GM12878 (cell line): Measurements from ENCODE around the gene AFF2. TPM values are rescaled to one million over a fixed set of nuclear protein-coding genes. Genes with fewer than 3 reads are reported as not detected.

Source experiments
- ATAC-seq: fragments of 200-7000 bp; cut with Tn5 transposase; 3 replicates; pipeline ENCODE4 v1.9.1; 2020; ENCODE audit warnings: mild to moderate bottlenecking, moderate library complexity
- BruUV-seq: library from RNA; stranded (reverse); fragments of 400-500 nt; replicated peaks from 2 replicates; lab custom pipeline; 2021; lab: Mats Ljungman, UMichigan
- CTCF ChIA-PET: fragments of 300-600 bp; sonication (Branson Sonifier 250); formaldehyde crosslinking; extraction: SDS; loops from one replicate; lab custom pipeline; 2021; ENCODE audit warnings: inconsistent platforms; lab: Yijun Ruan, JAX
- POLR2A ChIA-PET: fragments of 350-600 bp; formaldehyde crosslinking; extraction: SDS; loops from one replicate; lab custom pipeline; 2021; ENCODE audit warnings: inconsistent platforms; lab: Charles Lee
- RAD21 ChIA-PET: fragments of 300-600 bp; sonication (Branson Sonifier 250); formaldehyde crosslinking; loops from one replicate; lab custom pipeline; 2023; ENCODE audit warnings: antibody characterized with exemption; ENCODE audit not compliant: unreplicated experiment; lab: Charles Lee
- SMC1A ChIA-PET: fragments of 300-600 bp; sonication (Branson Sonifier 250); formaldehyde crosslinking; loops from one replicate; lab custom pipeline; 2023; ENCODE audit not compliant: unreplicated experiment, uncharacterized antibody; lab: Charles Lee
- DNase-seq: peaks from one replicate; pipeline ENCODE4 v3.0.0-alpha.2; 2011; ENCODE audit warnings: low read depth, low spot score
- FAIRE-seq: peaks from 3 replicates; lab custom pipeline; 2011; peaks lifted over from hg19 to GRCh38; lab: Jason Lieb, UNC
- H2AFZ ChIP-seq: 2 replicates; pipeline ENCODE4 v1.6.0; 2011; ENCODE audit warnings: low read depth, low read length, control low read depth; ENCODE audit not compliant: control insufficient read depth
- H3K27ac ChIP-seq: 2 replicates; pipeline ENCODE4 v1.5.1; 2011; ENCODE audit warnings: control low read depth; ENCODE audit not compliant: control insufficient read depth, insufficient read depth
- H3K27me3 ChIP-seq, 2 experiments: replicated peaks in 1 of 2; 2 replicates each; pipeline versions ENCODE4 v1.6.0 to v1.6.1; 2011; ENCODE audit warnings: low read length in 1 of 2; ENCODE audit not compliant: control insufficient read depth in 2 of 2, insufficient read depth in 2 of 2
- H3K36me3 ChIP-seq, 2 experiments: 2 replicates each; pipeline ENCODE4 v1.5.1; 2011; ENCODE audit warnings: low read length in 1 of 2; ENCODE audit not compliant: control insufficient read depth in 2 of 2, insufficient read depth in 2 of 2
- H3K4me1 ChIP-seq: 2 replicates; pipeline ENCODE4 v1.6.1; 2011; ENCODE audit warnings: mild to moderate bottlenecking, low read length, moderate library complexity, mixed read lengths; ENCODE audit not compliant: control insufficient read depth, insufficient read depth
- H3K4me2 ChIP-seq: 2 replicates; pipeline ENCODE4 v1.6.0; 2011; ENCODE audit warnings: control low read depth; ENCODE audit not compliant: control insufficient read depth, insufficient read depth
- H3K4me3 ChIP-seq: fragments of 200-600 bp; sonication (generic); 2 replicates; pipeline ENCODE4 v1.5.1; 2016
- H3K79me2 ChIP-seq: 2 replicates; pipeline ENCODE4 v1.6.0; 2011; ENCODE audit warnings: low read length; ENCODE audit not compliant: control insufficient read depth, insufficient read depth
- H3K9ac ChIP-seq: 2 replicates; pipeline ENCODE4 v1.8.0; 2011; ENCODE audit warnings: low read length, control low read depth, mixed read lengths; ENCODE audit not compliant: control insufficient read depth, insufficient read depth
- H3K9me3 ChIP-seq: replicated peaks from 3 replicates; pipeline ENCODE4 v1.5.1; 2011; ENCODE audit warnings: mild to moderate bottlenecking, low read length; ENCODE audit not compliant: control insufficient read depth, insufficient read depth
- H4K20me1 ChIP-seq: 2 replicates; pipeline ENCODE4 v1.6.0; 2011; ENCODE audit not compliant: control insufficient read depth, insufficient read depth
- ASH2L ChIP-seq: fragments of 300-600, 200-600 bp; sonication (generic); IDR thresholded peaks from 2 replicates; pipeline ENCODE4 v1.6.1; 2017; ENCODE audit warnings: low read depth, mild to moderate bottlenecking, borderline replicate concordance
- MYB ChIP-seq: fragments of 150-350 bp; IDR thresholded peaks from 2 replicates; pipeline ENCODE4 v1.6.1; 2014; ENCODE audit warnings: mild to moderate bottlenecking, low read depth, low read length, borderline replicate concordance
- PAX5 ChIP-seq: IDR thresholded peaks from 2 replicates; pipeline ENCODE4 v1.6.1; 2011; ENCODE audit warnings: low read depth, low read length, borderline replicate concordance
- POLR2AphosphoS2 ChIP-seq: IDR thresholded peaks from 2 replicates; pipeline ENCODE4 v1.6.1; 2011; ENCODE audit warnings: low read depth, mild to moderate bottlenecking, low read length, improper control_type of control experiment, moderate library complexity
- RAD21 ChIP-seq: IDR thresholded peaks from 2 replicates; pipeline ENCODE4 v1.6.1; 2011; ENCODE audit warnings: mild to moderate bottlenecking, low read depth, low read length, moderate library complexity; ENCODE audit not compliant: insufficient read depth
- SUZ12 ChIP-seq: fragments of 200-600 bp; sonication (generic); IDR thresholded peaks from one replicate; pipeline ENCODE4 v1.6.1; 2018; ENCODE audit warnings: antibody characterized with exemption, mild to moderate bottlenecking; ENCODE audit not compliant: unreplicated experiment
- WGBS: methylation state at CpG from one replicate; pipeline ENCODE4 v1.1.6; 2016; ENCODE audit warnings: low lambda C conversion rate; ENCODE audit not compliant: insufficient replicate concordance, insufficient coverage; ENCODE audit errors: missing lambda C conversion rate; 5-methylcytosine and 5-hydroxymethylcytosine counted together
- in situ Hi-C: fragments of 300-500 bp; cut with MboI; formaldehyde crosslinking; loops from 9 replicates; pipeline ENCODE4 v1.14.3; 2018; ENCODE audit warnings: mixed read lengths
- intact Hi-C: fragments of 100-400 bp; cut with micrococcal nuclease; formaldehyde crosslinking; loops from one replicate; pipeline ENCODE4 v1.14.2; 2022; ENCODE audit not compliant: unreplicated experiment
- polyA plus RNA-seq, 11 experiments: library from polyadenylated mRNA; depleted of rRNA in 4 of 11; unstranded in 6 of 11; stranded (reverse) in 5 of 11; fragments of >200 nt; fragmentation: Nextera tagmentation in 4 of 11; fragmentation: Illumina TruSeq in 1 of 11; extraction: Ambion mirVana in 4 of 11; extraction: Trizol in 1 of 11; gene quantifications; 1 replicate in 1 of 11; 2 replicates in 10 of 11; pipeline versions ENCODE4 v1.2.1 to v1.2.3, GENCODE V29; 2011 to 2016; ENCODE audit warnings: inconsistent platforms in 2 of 11, missing spikeins in 2 of 11, low read depth in 1 of 11
- total RNA-seq, 4 experiments: library from RNA; depleted of rRNA in 3 of 4; stranded (reverse); fragments of >200 nt in 3 of 4; fragmentation: Illumina TruSeq in 1 of 4; extraction: Trizol in 1 of 4; gene quantifications; 2 replicates each; pipeline versions ENCODE4 v1.2.1 to v1.2.3, GENCODE V29; 2013 to 2021

Gene AFF2
- total and polyA plus RNA-seq, 10 of the 15 experiments (the other 5 are each of a cell fraction or from before 2014, with no cell fraction given), result under 0.01 to 0.03 TPM; not detected in 8

DNA sequence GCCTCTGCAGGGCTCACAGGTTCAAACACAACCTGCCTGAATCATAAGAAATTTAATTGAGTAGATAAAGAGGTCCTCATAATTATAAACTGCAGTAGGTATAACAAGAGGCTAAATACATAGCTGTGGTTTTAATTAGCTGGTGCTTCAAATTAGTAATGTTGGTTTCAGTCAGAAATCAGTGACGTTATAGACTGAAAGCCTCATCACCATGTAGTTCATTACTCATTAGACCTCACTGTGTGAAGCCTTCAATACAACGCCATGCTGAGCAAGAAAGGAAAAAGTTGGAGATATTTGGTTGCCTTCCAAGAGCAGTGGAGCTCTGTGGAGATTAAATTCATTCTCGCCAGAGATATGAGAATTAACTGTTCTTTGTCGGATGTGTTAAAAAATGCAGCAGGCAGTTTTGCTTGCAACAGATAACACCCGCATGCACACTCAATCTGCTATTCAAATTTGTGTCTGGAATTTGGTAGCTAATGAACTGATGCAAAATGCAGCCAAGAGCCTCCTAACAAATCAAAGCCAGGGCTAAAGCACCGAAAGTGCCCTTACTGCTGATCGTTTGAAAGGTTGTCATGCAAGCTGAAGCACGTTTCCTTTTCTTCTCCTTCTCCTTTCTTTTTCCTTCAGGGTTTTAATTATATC, 148.9 kb downstream of the AFF2 start:
- intact Hi-C loops, result no loop called here

DNA sequence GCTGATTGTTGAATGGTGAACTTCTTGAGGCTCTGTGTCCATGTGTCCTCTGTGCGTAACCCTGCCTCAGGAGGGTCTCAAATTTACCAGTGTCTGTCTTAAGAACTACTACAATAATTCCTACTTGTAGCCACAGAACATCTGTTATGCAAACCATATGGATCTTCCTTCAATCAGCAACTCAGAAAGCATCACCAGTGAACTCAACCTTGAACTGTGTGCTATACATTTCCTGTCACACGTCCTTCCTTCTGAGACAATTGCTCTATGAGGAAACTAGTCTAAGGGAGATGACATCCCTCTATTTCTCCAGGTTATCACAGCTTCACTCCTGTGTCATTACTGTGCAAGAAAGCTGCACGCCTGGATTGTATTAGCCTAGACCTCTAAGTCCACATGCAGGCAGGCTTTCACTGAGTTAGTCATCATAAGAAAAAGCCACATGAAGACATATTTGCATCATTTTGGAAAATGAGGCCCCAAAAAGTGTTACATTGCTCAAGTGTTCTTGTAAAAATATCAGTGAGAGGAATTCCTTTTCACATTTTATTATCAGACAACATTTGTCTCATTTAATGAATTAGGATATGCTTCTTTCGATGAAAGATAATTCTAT, 157.8 kb downstream of the AFF2 start:
- ChIA-PET SMC1A (no interaction called here), POLR2A (no interaction called here), RAD21 (no interaction called here), CTCF (interaction anchor here (0.5 kb wide), 1 partner anchor 508 kb away, joined by 3 read pairs; no protein-coding TSS in a partner anchor)
- Histone ChIP-seq H2AFZ (no peak overlapping the region), H3K36me3 (no peaks in the 10 kb centered on the region), H3K79me2 (no peaks in the 10 kb centered on the region), H3K9me3 (no peaks in the 10 kb centered on the region), H3K27me3 (no peaks in the 10 kb centered on the region), H4K20me1 (no peaks in the 10 kb centered on the region), H3K4me1 (no peaks in the 10 kb centered on the region), H3K4me3 (no peak overlapping the region), H3K27ac (no peak overlapping the region), H3K4me2 (no peak overlapping the region), H3K9ac (no peak overlapping the region)
- no peak for TF ChIP-seq MYB
- no peak for TF ChIP-seq RAD21
- 10% methylated on average over 4 of the region's 4 CpGs for WGBS
- intact Hi-C loops, result no loop called here
- FAIRE-seq (no peak), DNase-seq (no peak), ATAC-seq (no peak)
- in situ Hi-C loops, result no loop called here
- no TSS peak for BruUV-seq

More for the DNA sequence above, 148.9 kb downstream of the AFF2 start:
- Histone ChIP-seq H3K4me1 (no peaks in the 10 kb centered on the region), H3K9me3 (no peaks in the 10 kb centered on the region), H4K20me1 (no peaks in the 10 kb centered on the region), H3K27me3 (no peaks in the 10 kb centered on the region), H3K79me2 (no peaks in the 10 kb centered on the region), H3K9ac (no peak overlapping the region), H2AFZ (no peak overlapping the region), H3K4me3 (no peak overlapping the region), H3K36me3 (no peaks in the 10 kb centered on the region), H3K4me2 (no peak overlapping the region), H3K27ac (no peak overlapping the region)
- no TSS peak for BruUV-seq
- ChIA-PET POLR2A (no interaction called here), SMC1A (interaction anchor here (0.7 kb wide), 1 partner anchor 66 kb away, joined by 3 read pairs; no protein-coding TSS in a partner anchor), RAD21 (no interaction called here), CTCF (interaction anchor here (1.0 kb wide), 1 partner anchor 19 kb away, joined by 3 read pairs; no protein-coding TSS in a partner anchor)
- WGBS, result 26% methylated on average over 8 of the region's 8 CpGs
- in situ Hi-C loops, result no loop called here
- TF ChIP-seq POLR2AphosphoS2 (no peak), PAX5 (no peak), SUZ12 (no peak), ASH2L (no peak)
- DNase-seq, result no peak
- ATAC-seq, result no peak
- no peak for FAIRE-seq
